HK-2 (cell line): Measurements from ENCODE around the gene BSND.

ENCODE experiments used
- DNase-seq: peaks from one replicate; pipeline ENCODE4 v3.0.0-alpha.2; 2018; ENCODE audit not compliant: unreplicated experiment

Gene BSND

DNA sequence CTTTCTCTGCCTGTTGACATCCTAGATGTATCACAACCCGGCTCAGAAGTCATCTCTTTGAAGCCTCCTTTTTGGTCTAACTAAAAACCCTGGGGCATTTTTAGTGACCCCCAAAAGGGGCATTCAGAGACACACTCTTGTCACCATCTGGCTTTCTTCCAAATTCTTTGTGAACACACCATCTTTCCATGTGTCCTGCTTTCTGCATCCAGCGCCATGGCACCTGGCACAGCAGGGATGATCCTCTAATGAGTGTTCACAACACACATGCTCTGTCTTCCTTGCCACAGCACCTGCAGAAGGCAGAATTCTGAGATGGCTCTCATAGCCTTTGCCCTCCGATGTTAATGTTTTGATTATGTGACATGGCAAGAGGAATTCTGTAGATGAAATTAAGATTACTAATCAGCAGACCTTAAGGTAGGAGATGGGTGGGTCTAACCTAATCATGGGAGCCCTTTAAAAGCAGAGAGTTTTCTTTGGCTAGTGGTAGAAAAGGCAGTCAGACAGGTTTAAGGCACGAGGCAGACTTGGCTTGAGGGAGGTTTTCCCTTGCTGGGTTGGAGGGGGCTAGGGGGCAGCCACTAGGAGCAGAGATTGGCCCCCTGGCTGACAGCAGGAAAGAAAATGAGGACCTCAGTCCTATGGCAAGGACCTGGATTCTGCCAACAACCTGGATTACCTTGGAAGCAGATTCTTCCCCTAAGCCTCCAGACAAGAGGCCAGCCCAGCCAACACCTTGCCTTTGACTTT lies 23.2 kb upstream of the BSND start:
- DNase-seq = no peak

DNA sequence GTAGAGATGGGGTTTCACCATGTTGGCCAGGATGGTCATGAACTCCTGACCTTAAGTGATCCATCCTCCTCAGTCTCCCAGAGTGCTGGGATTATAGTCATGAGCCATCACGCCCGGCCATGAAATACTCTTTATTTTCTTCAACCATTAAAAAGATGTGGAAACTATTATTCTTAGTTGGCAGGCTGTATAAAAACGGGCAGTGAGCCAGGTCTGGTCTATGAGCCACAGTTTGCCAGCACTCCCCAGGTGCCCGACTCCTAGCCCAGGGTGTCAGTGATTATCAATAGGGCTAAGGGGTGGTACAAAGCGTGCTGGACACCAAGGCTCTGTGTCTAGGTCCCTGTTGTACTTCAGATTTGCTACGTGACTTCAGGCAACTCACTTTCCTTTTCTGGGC lies 22.0 kb upstream of the BSND start:
- no peak for DNase-seq

DNA sequence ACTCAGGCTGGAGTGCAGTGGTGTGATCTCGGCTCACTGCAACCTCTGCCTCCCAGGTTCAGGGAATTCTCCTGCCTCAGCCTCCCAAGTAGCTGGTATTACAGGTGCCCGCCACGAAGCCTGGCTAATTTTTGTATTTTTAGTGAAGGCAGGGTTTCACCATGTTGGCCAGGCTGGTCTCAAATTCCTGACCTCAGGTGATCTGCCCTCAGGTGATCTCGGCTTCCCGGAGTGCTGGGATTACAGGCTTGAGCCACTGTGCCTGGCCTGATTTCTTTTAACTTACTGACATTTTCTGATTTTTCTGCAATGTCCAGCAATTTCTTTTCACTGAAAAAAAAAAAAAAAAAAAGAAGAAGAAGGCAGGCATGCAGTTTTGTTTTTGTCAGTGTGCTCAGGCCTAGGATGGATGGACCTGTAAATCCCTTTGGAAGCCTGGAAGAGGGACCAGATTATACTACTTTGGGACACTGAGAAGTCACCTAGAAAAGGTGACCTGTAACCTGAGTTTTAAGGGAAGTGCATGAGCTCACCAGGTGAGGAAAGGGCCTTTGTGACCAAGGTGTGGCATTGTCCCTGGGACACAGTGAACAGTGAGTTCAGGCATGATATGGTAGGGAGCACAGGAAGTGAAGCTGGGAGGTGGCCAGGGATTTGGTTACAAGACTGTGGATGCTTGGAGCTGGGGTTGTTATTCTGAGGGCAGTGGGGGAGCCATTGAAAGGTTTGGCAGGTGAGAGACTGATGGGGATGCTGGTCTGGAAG lies 21.0 kb upstream of the BSND start:
- DNase-seq = no peak

DNA sequence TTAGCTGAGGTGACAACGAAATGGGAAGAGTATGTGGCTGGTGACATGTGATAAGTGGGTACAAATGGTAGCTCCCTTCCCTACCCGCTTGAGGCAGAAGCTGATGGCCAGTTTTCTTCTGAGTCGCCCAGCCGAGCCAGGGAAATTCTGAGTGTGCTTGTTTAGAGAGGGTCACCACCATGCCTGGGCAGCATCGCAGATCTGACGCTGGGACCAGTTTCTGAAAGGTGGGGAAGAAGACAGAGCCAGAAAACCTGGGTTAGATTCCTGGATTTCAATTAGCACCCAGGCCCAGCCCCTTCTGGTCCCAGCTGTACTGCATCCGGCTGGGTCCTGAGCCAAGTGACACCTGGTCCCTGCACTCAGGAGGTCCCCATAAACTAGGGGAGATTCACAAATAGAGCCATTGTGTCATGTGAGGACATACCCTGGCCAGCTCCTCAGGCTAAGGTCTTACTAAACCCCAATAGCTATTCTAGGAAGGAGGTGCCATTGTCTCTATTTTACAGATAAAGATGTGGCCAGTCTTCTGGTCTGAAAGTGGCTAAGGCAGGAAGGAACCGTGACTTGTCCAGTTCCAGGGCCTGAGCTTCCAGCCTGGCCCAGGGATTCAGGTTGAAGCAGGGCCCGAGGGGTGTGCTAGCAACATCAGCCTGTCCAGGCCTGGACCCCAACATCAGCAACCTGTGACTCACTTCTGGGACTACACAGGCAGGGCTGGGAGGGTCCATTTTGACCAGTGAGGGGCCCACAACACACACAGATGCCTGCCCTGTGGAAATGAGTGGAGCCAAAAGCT lies 20.0 kb upstream of the BSND start:
- DNase-seq = no peak

DNA sequence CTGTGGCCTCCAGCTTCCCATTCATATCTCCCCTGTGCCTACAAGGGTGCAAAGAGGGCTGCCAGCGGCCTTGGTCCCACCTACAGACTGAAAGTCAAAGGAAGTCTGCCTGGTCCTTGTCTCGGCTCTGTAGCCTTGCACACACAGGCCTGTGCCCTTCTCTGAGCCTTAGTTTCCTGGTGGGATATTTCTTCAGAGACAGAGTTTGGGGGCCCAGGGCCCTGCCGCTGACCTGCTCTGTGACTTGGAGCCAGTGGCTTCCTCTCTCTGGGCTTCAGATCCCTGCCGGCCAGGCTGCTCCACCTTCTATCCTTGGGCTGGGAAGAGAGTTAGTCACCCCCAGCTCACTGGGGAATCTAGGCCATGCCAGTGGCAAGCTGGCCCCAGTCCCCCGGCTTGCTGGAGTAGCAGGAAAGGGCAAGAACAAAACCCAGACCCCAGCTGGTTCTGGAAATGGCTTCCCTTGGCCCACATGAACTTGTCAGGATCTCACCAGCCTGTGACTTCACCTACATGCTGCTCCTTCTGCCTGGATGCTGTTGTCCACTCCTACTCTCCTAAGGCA lies 19.3 kb upstream of the BSND start:
- DNase-seq = no peak

DNA sequence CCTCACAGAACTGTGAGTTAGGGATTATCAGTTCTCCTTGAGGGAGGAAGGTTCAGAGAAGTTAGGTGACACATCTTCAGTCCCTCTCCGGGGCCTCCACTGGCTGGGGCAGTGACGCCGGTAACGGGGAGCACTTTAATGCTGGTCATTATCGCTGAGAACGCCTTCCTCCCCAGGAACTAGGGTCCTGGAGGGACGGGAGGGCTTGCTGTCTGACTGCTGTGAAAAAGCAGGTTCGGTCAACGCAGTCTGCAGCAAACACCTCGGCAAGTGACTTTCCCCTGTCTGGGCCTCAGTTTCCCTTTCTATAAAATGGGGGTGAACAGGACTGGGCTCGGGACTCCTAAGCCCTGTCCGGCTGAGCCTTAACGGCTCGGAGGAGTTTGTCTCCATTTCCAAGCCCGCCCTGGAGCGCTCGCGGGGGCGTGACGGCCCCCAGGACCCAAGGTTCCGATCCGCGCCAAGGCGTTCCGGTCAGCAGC lies 18.6 kb upstream of the BSND start:
- DNase-seq = no peak

DNA sequence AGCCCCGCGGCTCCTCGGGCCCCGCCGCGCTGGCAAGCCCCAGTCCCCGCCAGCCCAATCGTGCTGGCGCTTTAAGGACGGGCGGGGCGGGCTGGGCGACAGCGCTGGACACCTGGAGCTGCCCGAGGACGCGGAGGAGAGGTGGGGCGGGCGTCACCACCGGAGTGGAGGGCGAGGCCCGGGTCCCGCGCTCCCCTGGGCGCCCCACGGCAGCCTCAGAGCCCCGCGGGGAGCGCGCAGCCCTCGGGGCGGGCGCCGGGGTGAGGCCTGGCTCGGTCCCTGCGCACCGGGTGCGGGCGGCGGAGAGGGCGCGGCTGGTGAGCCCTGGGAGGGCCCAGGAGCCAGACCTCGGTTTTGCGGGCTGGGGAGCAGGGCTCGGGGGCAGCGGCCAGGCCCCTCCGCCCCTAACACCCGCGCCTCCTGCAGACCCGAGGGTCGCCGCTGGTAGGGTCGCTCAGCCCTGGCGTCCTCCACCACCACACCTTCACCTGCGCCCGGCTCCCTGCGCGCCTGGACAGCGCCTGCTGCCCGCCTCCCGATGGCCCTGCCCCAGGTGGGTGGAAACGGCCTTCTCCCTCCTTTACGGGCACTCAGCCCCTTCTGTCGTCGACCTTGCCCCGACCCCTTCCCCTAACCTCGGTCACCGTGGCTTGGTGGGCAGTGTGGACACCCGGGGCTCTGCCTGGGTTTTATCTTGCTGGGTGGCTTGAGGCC lies 18.0 kb upstream of the BSND start, which contains the start of gene TMEM61:
Gene TMEM61, plus strand, starts transcription at position 101 of the 714 bp plus-strand sequence. Its CDS starts 438 bp downstream, at position 539.
- DNase-seq = no peak

DNA sequence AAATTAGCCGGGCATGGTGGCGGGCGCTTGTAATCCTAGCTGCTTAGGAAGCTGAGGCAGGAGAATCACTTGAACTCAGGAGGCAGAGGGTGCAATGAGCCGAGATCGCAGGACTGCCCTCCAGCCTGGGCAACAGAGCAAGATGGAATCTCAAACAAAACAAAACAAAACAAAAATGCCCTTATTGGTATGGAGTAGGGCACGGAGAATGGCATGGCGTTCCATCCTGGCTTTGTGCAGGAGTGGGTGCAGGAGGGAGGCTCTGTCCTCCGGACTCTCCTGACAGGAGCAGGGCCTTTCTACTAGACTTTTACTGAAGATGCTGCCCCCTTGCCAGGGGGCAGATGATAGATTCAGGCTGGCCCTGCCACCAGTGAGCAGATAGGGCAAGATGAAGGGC lies 17.3 kb upstream of the BSND start:
- DNase-seq = no peak

DNA sequence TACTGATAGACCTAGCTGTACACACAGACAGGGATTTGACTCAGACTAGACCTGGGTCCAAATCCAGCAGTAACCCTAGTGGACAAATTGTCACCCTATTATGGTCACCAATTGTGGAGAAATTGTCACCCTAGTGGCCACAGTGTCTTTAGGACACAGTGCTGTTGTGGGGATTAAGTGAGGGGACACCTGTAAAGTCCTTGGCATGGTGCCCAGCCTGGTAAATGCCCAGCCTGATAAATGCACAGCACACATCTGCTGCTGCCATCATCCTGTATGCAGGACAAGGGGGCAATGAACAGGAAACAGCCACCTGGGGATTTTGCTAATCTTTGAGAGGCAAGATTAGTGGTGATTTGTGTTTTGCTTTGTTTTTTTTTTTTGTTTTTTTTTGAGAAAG lies 16.0 kb upstream of the BSND start:
- DNase-seq = no peak

DNA sequence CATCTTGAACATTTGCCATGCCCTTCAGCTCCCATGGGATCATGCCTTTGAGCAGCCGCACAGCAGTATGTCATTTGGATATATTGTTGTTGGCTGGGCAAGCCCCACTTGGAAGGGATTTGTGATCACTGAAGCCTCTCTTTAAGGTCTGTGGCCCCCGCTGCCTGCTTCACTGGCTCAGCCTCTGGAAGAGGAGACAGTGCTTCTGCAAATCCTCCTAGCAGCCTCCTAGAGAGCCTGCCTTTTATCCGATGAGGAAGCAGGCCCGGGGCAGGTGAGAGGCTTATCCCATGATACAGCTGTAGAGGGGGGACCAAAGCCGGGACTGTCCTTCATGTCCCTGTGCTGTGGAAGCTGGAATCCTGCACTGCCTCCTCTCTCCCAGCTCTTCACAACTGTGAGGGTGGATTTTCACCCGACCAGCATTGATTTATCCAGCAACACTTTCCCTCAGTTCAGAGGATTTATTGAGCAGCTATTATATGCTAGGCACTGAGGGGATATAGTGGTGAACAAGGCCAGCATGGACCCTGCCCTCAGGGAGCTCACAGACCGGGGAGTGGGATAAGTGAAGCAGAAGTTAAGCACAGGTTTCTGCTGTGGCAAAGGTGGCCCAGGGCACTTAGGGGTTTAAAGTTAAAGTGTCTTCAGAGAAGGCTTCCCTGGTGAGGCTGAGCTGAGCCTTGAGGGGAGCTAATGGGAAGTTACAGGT lies 14.4 kb upstream of the BSND start:
- DNase-seq = no peak

DNA sequence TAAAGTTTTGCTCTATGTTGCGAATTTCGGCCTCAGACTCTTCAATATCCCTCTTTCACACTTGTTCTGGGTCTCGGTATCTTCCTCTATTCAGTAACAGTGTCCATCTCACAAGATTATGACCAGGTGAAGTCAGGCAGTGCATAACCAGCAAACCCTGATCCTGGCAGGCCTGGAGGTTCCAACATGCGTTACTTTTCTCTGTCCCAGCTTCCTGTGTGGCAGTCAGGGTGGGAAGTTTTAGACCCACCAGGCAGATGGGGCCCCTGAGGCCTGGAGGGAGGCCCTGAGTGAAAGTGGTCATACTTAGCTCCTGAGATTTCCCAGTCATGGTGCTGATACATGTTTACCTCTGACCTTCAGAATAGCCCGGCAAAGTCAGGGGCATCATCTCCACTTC lies 13.2 kb upstream of the BSND start:
- DNase-seq = no peak

DNA sequence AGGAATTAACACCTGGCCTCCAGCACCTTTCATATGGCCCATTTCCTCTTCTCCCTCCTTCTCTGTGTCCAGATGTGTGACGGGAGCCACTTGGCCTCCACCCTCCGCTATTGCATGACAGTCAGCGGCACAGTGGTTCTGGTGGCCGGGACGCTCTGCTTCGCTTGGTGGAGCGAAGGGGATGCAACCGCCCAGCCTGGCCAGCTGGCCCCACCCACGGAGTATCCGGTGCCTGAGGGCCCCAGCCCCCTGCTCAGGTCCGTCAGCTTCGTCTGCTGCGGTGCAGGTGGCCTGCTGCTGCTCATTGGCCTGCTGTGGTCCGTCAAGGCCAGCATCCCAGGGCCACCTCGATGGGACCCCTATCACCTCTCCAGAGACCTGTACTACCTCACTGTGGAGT lies 12.7 kb upstream of the BSND start:
- DNase-seq = no peak

DNA sequence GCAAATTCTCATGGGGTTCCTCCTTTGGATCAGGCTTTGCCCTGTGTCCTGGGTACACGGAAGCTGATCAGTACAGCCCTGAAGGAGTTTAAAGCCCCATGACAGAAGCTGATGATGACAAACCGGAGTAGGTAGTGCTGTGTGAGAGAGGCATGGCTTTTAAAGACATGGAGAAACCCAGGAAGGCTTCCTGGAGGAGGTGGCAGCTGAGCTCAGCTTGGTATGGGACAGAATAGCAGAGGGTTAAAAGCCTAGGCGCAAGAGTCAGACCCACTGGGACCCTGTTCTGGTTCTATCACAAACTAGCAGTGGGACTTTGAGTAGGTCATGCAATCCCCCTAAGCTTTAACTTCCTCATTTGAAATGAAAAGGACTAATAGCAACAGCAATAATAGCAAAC lies 12.2 kb upstream of the BSND start:
- no peak for DNase-seq

DNA sequence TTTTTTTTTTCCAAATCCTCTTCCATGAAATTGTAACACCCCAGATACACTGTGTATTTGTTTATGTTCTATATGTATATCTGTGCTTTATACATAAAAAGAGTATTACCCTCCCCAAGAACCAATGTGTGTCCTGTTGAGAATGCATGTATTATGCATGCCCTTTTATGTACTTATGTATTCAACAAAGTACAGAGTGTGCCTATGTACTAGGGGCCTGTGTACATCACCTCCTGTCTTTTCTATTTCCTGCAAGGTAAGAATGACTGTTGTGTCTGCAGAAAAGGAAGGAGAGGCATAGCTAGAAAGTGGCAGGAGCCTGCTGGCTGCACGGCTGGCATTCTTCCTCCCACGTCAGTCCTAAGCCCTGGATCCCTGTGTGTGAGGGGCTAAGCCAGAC lies 11.3 kb upstream of the BSND start:
- no peak for DNase-seq

DNA sequence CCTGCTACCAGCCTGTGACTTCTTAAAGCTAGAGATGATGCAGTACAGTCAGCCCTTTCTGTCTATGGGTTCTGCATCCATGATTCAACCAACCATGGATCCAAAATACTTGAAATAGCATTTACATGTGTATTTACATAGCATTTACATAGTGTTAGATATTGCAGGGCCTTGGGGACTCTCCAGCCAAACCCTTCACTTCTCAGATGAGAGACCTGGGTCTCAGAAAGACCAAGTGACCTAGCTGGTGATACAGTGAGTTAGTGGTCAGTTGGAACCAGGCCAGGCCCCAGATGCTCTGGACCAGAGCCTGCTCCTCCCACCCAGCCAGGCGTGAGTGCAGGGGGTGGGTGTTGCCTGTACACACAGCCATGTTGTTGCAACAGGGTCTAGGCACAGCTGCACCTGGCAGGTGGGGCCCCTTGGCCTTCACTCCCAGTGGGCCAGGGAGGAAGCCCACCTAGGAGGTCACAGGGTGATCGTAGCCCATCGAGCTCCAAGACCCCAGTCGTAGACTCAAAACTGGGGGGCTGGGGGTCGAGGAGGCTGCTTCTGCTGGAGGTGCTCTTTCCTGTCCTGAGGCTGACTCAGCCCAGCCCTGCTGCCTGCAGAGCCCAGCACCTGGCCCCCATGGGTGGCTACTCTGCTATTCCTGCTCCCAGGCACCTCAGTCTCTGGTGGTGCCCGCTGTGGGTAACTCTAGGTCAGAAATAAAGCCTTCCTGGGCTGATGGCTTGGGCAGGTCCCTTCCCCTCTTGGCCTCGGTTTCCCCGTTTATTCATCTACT lies 10.6 kb upstream of the BSND start:
- DNase-seq = no peak

DNA sequence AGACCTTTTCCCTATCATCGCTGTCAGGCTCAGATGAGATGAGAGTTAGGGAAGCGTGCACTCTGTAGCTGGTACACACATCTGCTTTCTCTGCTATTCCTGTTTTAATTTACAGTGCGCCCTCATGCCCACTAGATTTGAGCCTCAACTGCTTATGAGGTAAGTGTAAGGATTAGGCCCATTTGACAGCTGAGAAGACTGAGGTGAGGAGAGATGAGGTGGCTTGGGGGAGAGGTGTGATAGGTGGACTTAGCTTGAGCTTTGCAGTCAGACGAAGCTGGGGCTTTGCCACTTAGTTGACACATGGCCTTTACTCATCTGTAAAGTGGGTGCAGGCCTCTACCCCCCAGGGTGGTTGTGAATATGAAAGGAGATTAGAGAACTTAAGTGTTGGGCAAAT lies 9.8 kb upstream of the BSND start:
- no peak for DNase-seq

DNA sequence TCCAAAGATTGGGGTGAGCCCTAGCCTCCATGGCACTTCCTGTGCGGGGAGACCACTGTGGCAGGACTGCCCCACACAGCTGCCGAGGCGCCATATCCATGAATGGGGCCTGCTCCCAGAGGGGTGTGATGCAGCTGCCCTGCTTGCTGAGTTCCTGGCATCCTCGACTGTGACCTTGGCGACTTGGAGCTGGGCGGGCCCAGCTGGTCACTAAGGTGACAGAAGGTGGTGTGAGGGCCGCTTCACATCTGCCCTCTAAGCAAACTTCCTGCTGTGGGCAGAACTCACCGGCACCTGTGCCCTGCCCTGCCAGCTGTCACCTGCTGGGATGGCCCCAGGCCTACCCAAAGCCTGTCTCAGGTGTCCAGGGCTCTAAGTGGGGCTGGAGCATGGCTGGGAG lies 9.3 kb upstream of the BSND start:
- DNase-seq = no peak

DNA sequence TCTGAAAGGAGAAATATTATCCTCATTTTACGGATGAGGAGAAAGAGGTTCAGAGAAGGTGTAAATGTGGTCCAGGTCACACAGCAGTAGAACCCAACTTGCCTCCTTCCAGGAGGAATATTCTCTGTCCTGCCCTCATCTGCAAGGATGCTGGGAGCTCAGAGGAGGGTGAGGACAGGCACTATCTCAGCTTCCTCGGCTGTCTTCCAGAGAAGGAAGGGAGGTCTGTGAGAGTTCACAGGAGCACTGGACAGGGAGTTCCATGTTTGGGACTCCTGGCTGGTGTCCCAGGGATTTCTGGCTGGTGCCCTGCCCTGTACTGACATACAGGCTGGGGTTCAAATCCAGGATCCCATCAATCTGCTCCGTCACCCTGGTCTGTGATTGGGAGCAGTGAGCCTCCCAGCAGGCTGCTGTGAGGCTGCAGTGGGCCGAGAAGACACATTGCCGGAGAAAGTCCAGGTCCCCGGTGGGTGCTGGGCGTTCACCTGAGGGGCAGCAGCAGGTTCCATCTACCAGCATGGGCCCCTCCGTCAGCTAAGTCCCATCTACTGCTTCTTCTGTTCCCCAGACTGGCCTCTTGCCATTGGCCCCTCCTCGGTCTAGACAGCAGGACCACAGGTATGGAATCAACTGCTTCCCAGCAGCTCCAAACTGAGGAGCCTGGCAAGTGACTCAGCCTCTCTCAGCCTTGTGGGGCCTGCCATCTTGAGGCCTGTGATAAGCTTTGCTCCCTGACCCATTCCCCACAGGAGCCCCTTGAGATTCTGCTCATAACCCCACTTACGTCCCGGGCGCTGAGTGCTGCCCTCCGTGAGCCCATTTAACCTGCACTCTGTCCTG lies 8.5 kb upstream of the BSND start:
- DNase-seq = no peak

DNA sequence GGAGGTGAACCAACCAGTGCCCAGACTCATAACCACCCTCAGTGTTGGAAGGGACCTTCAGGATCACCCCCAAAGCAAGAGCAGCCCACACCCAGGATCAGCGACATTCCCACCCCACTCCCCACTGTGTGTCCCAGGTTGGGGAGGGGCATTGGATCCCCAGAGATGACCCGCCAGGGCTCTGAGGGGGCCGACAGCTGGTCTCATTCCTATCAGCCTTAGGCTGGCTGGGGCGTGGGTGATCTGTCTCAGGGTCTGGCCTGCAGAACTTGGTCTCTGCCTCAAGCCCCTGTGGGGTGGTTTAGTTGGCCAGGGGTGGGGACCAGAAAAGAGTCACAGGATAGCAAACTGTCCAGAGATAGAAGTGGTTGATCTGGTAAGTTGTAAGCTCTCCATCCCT lies 7.8 kb upstream of the BSND start:
- no peak for DNase-seq
